Aorta (tissue), 5 donors: Measurements from ENCODE around the gene IFT22. TPM values are rescaled to one million over a fixed set of nuclear protein-coding genes. Genes with fewer than 3 reads are reported as not detected.
A peak's percentile ranks its signal among the peaks of the same experiment; 100 is the strongest.

Experiments used
- ATAC-seq: fragments of 200-7000 bp; cut with Tn5 transposase; one replicate; pipeline ENCODE4 v1.9.1; 2022; ENCODE audit warnings: moderate library complexity; ENCODE audit not compliant: low FRiP score
- DNase-seq, 2 donors: peaks; one replicate each; pipeline ENCODE4 v3.0.0-alpha.2; 2020
- H3K27ac ChIP-seq, 2 donors: one replicate each; pipeline ENCODE4 v1.5.1; 2013; ENCODE audit warnings: low read length in 2 of 2, mild to moderate bottlenecking in 2 of 2, moderate library complexity in 2 of 2, control low read depth in 1 of 2, inconsistent platforms in 1 of 2, low read depth in 1 of 2
- H3K27me3 ChIP-seq, 2 donors: one replicate each; pipeline ENCODE4 v1.6.1; 2013; ENCODE audit warnings: control low read depth in 1 of 2, low read length in 1 of 2, mild to moderate bottlenecking in 1 of 2, moderate library complexity in 1 of 2; ENCODE audit not compliant: insufficient read depth in 2 of 2, control insufficient read depth in 1 of 2
- H3K36me3 ChIP-seq, 2 donors: one replicate each; pipeline ENCODE4 v1.6.1; 2013; ENCODE audit warnings: control low read depth in 1 of 2, low read length in 1 of 2, mild to moderate bottlenecking in 1 of 2; ENCODE audit not compliant: insufficient read depth in 2 of 2, control insufficient read depth in 1 of 2
- H3K4me1 ChIP-seq, 2 donors: one replicate each; pipeline ENCODE4 v1.6.1; 2013; ENCODE audit warnings: low read length in 2 of 2, control low read depth in 1 of 2, mild to moderate bottlenecking in 1 of 2, moderate library complexity in 1 of 2; ENCODE audit not compliant: insufficient read depth in 2 of 2, control insufficient read depth in 1 of 2
- H3K4me3 ChIP-seq, 2 donors: one replicate each; pipeline ENCODE4 v1.5.1; 2013; ENCODE audit warnings: low read length in 2 of 2, control low read depth in 1 of 2, mild to moderate bottlenecking in 1 of 2
- H3K9me3 ChIP-seq: one replicate; pipeline ENCODE4 v1.6.1; 2013; ENCODE audit warnings: mild to moderate bottlenecking, low read length; ENCODE audit not compliant: control insufficient read depth
- WGBS, 2 donors: extraction: QIAGEN DNeasy Blood & Tissue Kit; methylation state at CpG; one replicate each; pipeline ENCODE4 v1.1.7; 2013; 5-methylcytosine and 5-hydroxymethylcytosine counted together
- intact Hi-C, 2 donors: fragments of 100-400 bp; cut with DNase I; formaldehyde crosslinking; loops; one replicate each; pipeline versions ENCODE4 v1.14.2 to v1.15.0; 2022
- polyA plus RNA-seq, 2 donors: library from polyadenylated mRNA; stranded (reverse); fragments of 200-250 nt; gene quantifications; one replicate each; pipeline ENCODE4 v1.2.3, GENCODE V29; 2013
- total RNA-seq, 2 donors: library from RNA; stranded (reverse); fragmentation: NEBNext Ultra II Directional; extraction: Animal tissue kit (Norgen Biotek cat#: 25700); gene quantifications; one replicate each; pipeline ENCODE4 v1.2.1, GENCODE V29; 2021
- donor health status: healthy with polysubstance abuse.
- donor health status: Bipolar disorder and iron deficiency.
- donor health status: DM: no; HTN: no; CAD: no.
- donor health status: DM: no; HTN: no; CAD: no.
- donor health status: DM: yes; HTN: yes; CAD: no.

Gene IFT22
- total and polyA plus RNA-seq, 4 donors = 10.9 to 30.6 (median 22.4) TPM

DNA sequence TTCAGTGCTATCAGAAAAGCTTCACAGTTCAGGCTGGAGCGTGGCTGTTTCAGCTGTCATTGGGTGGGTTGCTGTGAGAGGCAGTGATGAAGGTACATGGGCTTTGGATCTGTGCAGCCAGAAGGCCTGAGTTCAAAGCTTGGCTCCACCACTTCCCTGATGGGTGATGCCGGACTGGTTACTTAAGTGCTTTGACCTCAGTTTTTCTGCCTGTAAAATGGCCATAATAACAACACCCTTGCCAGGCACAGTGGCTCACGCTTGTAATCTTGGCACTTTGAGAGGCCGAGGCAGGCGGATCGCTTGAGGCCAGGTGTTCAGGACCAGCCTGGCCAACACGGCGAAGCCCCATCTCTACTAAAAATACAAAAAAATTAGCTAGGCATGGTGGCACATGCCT lies 10.4 kb upstream of the IFT22 start:
- H3K36me3 ChIP-seq = no peaks in the 10 kb centered on the region
- ATAC-seq = no peak
- WGBS, 2 donors = 92 to 93% methylated on average over 8 of the region's 8 CpGs

GRCh38 chr7:101330011-101330484 lies 8.4 kb upstream of the IFT22 start:
- Histone ChIP-seq H3K27ac (no peak overlapping the region), H3K36me3 (no peaks in the 10 kb centered on the region), H3K4me3 (no peak overlapping the region), H3K27me3 (no peaks in the 10 kb centered on the region), H3K4me1 (no peaks in the 10 kb centered on the region), H3K9me3 (no peaks in the 10 kb centered on the region)
- intact Hi-C loops = no loop called here
- no peak for DNase-seq
- no peak for ATAC-seq
- WGBS, 2 donors = 38 to 44% methylated on average over 15 of the region's 15 CpGs

More for the DNA sequence above, 10.4 kb upstream of the IFT22 start:
- H3K27ac ChIP-seq = no peak overlapping the region
- no peak overlapping the region for H3K4me3 ChIP-seq
- H3K4me1 ChIP-seq = no peaks in the 10 kb centered on the region
- intact Hi-C loops = no loop called here
- no peak for DNase-seq
- H3K27me3 ChIP-seq = no peaks in the 10 kb centered on the region
- no peaks in the 10 kb centered on the region for H3K9me3 ChIP-seq

DNA sequence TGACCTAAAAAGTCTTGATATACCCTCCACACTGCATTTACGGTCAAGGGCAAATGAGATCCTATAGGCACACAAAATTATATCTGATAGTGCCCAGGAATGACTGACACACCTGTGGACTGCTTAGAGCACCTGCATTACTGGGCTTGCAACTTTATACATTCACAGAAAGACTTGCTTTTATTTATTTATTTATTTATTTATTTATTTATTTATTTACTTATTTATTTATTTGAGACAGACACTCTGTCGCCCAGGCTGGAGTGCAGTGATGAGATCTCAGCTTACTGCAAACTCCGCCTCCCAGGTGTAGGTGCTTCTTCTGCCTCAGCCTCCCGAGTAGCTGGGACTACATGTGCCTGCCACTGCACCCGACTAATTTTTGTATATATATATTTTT lies 6.5 kb upstream of the IFT22 start:
- Histone ChIP-seq H3K36me3 (no peaks in the 10 kb centered on the region), H3K4me1 (no peaks in the 10 kb centered on the region), H3K9me3 (no peaks in the 10 kb centered on the region), H3K27me3 (no peaks in the 10 kb centered on the region), H3K4me3 (no peak overlapping the region), H3K27ac (no peak overlapping the region)
- no peak for ATAC-seq
- no peak for DNase-seq
- WGBS, 2 donors = 86 to 87% methylated on average over 5 of the region's 5 CpGs
- intact Hi-C loops = no loop called here

DNA sequence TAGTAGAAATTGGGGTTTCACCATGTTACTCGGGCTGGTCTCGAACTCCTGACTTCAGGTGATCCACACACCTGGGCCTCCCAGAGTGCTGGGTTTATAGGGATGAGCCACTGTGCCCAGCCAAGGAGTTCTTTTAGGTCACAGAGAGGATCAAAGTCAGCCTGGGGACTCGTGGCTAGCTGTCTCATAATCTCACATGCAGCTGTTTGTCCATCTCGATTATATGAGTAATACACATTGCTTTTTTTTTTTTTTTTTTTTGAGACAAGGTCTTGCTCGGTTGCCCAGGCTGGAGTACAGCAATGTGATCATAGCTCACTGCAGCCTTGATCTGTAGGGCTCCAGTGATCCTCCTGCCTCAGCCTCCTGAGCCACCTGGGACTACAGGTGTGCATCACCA lies 2.2 kb downstream of the IFT22 start:
- Histone ChIP-seq H3K4me1 (no peaks in the 10 kb centered on the region), H3K9me3 (no peaks in the 10 kb centered on the region), H3K4me3 (no peak overlapping the region), H3K27ac (no peak overlapping the region), H3K27me3 (no peaks in the 10 kb centered on the region), H3K36me3 (peaks cover 0 to 2% of the 10 kb centered on the region in 2 donors)
- intact Hi-C loops = no loop called here
- ATAC-seq (no peak), DNase-seq (peak in 1 of 2 donors; percentile 23)
- WGBS, 2 donors = 67 to 73% methylated on average over 5 of the region's 5 CpGs

- H3K27me3 ChIP-seq = peaks cover 0 to under 1% of the 10 kb centered on the region in 2 donors
- no peak overlapping the region for H3K4me3 ChIP-seq
- intact Hi-C loops = no loop called here
- H3K4me1 ChIP-seq = no peaks in the 10 kb centered on the region
- peaks cover 0 to 2% of the 10 kb centered on the region in 2 donors for H3K36me3 ChIP-seq
- ATAC-seq (no peak), DNase-seq (peak in 1 of 2 donors; percentile 41)
- H3K27ac ChIP-seq = no peak overlapping the region
- 2 to 3% methylated on average over 1 of the region's 1 CpG for WGBS, 2 donors
- no peaks in the 10 kb centered on the region for H3K9me3 ChIP-seq
Measured at GRCh38 chr7:101315336-101315735, 6.3 kb downstream of the IFT22 start.

GRCh38 chr7:101308245-101309085 lies 13.1 kb downstream of the IFT22 start:
- WGBS, 2 donors = 4 to 5% methylated on average over 48 to 62 of the region's 62 CpGs
- H3K9me3 ChIP-seq = peaks cover 2% of the 10 kb centered on the region
- DNase-seq (peak in 1 of 2 donors; percentile 78), ATAC-seq (peak; percentile 46)
- no peak overlapping the region for H3K27ac ChIP-seq
- intact Hi-C loops = no loop called here
- H3K4me1 ChIP-seq = no peaks in the 10 kb centered on the region
- no peaks in the 10 kb centered on the region for H3K36me3 ChIP-seq
- peak overlapping the region in 1 of 2 donors; percentile 11 for H3K4me3 ChIP-seq
- peaks cover 0 to 2% of the 10 kb centered on the region in 2 donors for H3K27me3 ChIP-seq

DNA sequence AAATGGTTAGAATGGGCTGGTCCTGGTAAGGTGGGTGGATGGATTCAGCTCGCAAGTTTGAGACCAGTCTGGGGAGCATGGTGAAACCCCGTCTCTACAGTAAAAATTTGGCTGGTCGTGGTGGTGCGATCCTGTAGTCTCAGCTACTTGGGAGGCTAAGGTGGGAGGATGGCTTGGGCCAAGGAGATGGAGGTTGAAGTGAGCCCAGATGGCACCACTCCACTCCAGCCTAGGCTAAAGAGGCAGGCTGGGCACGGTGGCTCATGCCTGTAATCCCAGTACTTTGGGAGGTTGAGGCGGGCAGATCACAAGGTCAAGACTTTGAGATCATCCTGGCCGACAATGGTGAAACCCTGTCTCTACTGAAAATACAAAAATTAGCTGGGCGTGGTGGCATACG lies 15.3 kb downstream of the IFT22 start:
- DNase-seq (no peak), ATAC-seq (no peak)
- Histone ChIP-seq H3K9me3 (peaks cover 5% of the 10 kb centered on the region), H3K36me3 (no peaks in the 10 kb centered on the region), H3K4me1 (no peaks in the 10 kb centered on the region), H3K27me3 (peaks cover 0 to 2% of the 10 kb centered on the region in 2 donors), H3K4me3 (no peak overlapping the region), H3K27ac (no peak overlapping the region)
- WGBS, 2 donors = 95 to 97% methylated on average over 9 of the region's 9 CpGs
- intact Hi-C loops = no loop called here

- 7 to 11% methylated on average over 36 to 40 of the region's 40 CpGs for WGBS, 2 donors
Measured at GRCh38 chr7:101303102-101303701, 18.4 kb downstream of the IFT22 start.

More at GRCh38 chr7:101303102-101303701, 18.4 kb downstream of the IFT22 start:
- Histone ChIP-seq H3K9me3 (peaks cover 9% of the 10 kb centered on the region), H3K27ac (no peak overlapping the region), H3K27me3 (peaks cover 0 to 7% of the 10 kb centered on the region in 2 donors), H3K4me1 (no peaks in the 10 kb centered on the region), H3K36me3 (no peaks in the 10 kb centered on the region), H3K4me3 (no peak overlapping the region)
- ATAC-seq = peak; percentile 15
- peak in 1 of 2 donors; percentile 30 for DNase-seq
- intact Hi-C loops = no loop called here
